Endothelial cell of umbilical vein (primary cell): ENCODE data around the gene LMX1A. TPM values are rescaled to one million over a fixed set of nuclear protein-coding genes. Genes with fewer than 3 reads are reported as not detected.

Experiments
- BruUV-seq: library from RNA; stranded (reverse); fragments of 400-500 nt; replicated peaks from 2 replicates; lab custom pipeline; 2021; lab: Mats Ljungman, UMichigan
- CTCF ChIA-PET: fragments of 300-600, 350-600 bp; sonication (Branson Sonifier 250); formaldehyde crosslinking; loops from one replicate; lab custom pipeline; 2021; ENCODE audit warnings: antibody characterized with exemption, inconsistent platforms; lab: Charles Lee
- POLR2A ChIA-PET: fragments of 300-600, 350-600 bp; sonication (Branson Sonifier 250); formaldehyde crosslinking; loops from one replicate; lab custom pipeline; 2021; ENCODE audit warnings: antibody characterized with exemption, inconsistent platforms; lab: Charles Lee
- DNase-seq: peaks from one replicate; pipeline ENCODE4 v3.0.0-alpha.2; 2011; ENCODE audit warnings: low read depth, low spot score
- FAIRE-seq: peaks from 2 replicates; lab custom pipeline; 2011; peaks lifted over from hg19 to GRCh38; lab: Jason Lieb, UNC
- H2AFZ ChIP-seq: 2 replicates; pipeline ENCODE4 v1.6.0; 2012; ENCODE audit warnings: low read depth, low read length, control low read depth, inconsistent platforms
- H3K27ac ChIP-seq: 2 replicates; pipeline ENCODE4 v1.5.1; 2011; ENCODE audit warnings: low read depth, mild to moderate bottlenecking, control low read depth, low read length, moderate library complexity; ENCODE audit not compliant: insufficient read depth
- H3K27me3 ChIP-seq, 2 experiments: 2 replicates each; pipeline versions ENCODE4 v1.6.0 to v1.6.1; 2011; ENCODE audit warnings: low read length in 2 of 2, mixed read lengths in 1 of 2; ENCODE audit not compliant: control insufficient read depth in 2 of 2, insufficient read depth in 2 of 2
- H3K36me3 ChIP-seq, 2 experiments: 2 replicates in 1 of 2; 3 replicates in 1 of 2; pipeline ENCODE4 v1.5.1; 2011; ENCODE audit warnings: low read length in 2 of 2, mild to moderate bottlenecking in 1 of 2, moderate library complexity in 1 of 2; ENCODE audit not compliant: control insufficient read depth in 2 of 2, insufficient read depth in 2 of 2; ENCODE audit errors: extremely low read depth in 1 of 2
- H3K4me1 ChIP-seq: 3 replicates; pipeline ENCODE4 v1.5.1; 2011; ENCODE audit warnings: mild to moderate bottlenecking, low read length; ENCODE audit not compliant: control insufficient read depth, insufficient read depth; ENCODE audit errors: extremely low read depth
- H3K4me2 ChIP-seq: 2 replicates; pipeline ENCODE4 v1.6.1; 2011; ENCODE audit warnings: low read length, control low read depth, mixed read lengths; ENCODE audit not compliant: insufficient read depth
- H3K4me3 ChIP-seq, 3 experiments: fragments of 200-600 bp in 1 of 3; sonication (generic), shearing (Covaris generic) in 1 of 3; replicated peaks in 1 of 3; 2 replicates each; pipeline ENCODE4 v1.5.1; 2011 to 2016; ENCODE audit warnings: control low read depth in 3 of 3, low read length in 3 of 3, mild to moderate bottlenecking in 2 of 3, inconsistent platforms in 1 of 3, low read depth in 1 of 3, moderate library complexity in 1 of 3; ENCODE audit not compliant: insufficient read depth in 1 of 3
- H3K79me2 ChIP-seq: 2 replicates; pipeline ENCODE4 v1.6.0; 2012; ENCODE audit warnings: low read length, inconsistent platforms; ENCODE audit not compliant: control insufficient read depth, insufficient read depth
- H3K9ac ChIP-seq: replicated peaks from 2 replicates; pipeline ENCODE3; 2011; ENCODE audit warnings: low read length, control low read depth; ENCODE audit not compliant: insufficient read depth; ENCODE audit errors: extremely low read depth
- H3K9me1 ChIP-seq: replicated peaks from 3 replicates; pipeline ENCODE4 v1.6.0; 2011; ENCODE audit warnings: mild to moderate bottlenecking, low read length; ENCODE audit not compliant: control insufficient read depth, insufficient read depth; ENCODE audit errors: extremely low read depth
- H3K9me3 ChIP-seq: replicated peaks from 2 replicates; pipeline ENCODE4 v1.5.1; 2012; ENCODE audit warnings: low read length, inconsistent platforms; ENCODE audit not compliant: control insufficient read depth, insufficient read depth
- H4K20me1 ChIP-seq: replicated peaks from 2 replicates; pipeline ENCODE3; 2011; ENCODE audit warnings: mild to moderate bottlenecking, low read length; ENCODE audit not compliant: control insufficient read depth, insufficient read depth; ENCODE audit errors: extremely low read depth
- CTCF ChIP-seq, 2 donors: IDR thresholded peaks; 1 replicate in 1 of 2; 2 replicates in 1 of 2; pipeline ENCODE4 v1.5.1; 2011; ENCODE audit warnings: low read length in 2 of 2, mild to moderate bottlenecking in 2 of 2, moderate library complexity in 2 of 2, control low read depth in 1 of 2, inconsistent platforms in 1 of 2, low read depth in 1 of 2; ENCODE audit not compliant: insufficient read depth in 1 of 2; ENCODE audit errors: extremely low read depth in 1 of 2
- EZH2 ChIP-seq: IDR thresholded peaks from 2 replicates; pipeline ENCODE4 v1.6.1; 2012; ENCODE audit warnings: borderline replicate concordance, low read depth, mild to moderate bottlenecking, moderate library complexity, low read length, inconsistent platforms; ENCODE audit not compliant: severe bottlenecking
- FOS ChIP-seq: IDR thresholded peaks from 2 replicates; pipeline ENCODE4 v1.6.1; 2011; ENCODE audit warnings: mild to moderate bottlenecking, low read length, moderate library complexity, borderline replicate concordance; ENCODE audit not compliant: insufficient read depth
- GATA2 ChIP-seq: IDR thresholded peaks from 2 replicates; pipeline ENCODE4 v1.7.0; 2011; ENCODE audit warnings: low read depth, mild to moderate bottlenecking, moderate library complexity, mixed read lengths, low read length; ENCODE audit not compliant: insufficient read length, insufficient read depth
- JUN ChIP-seq: IDR thresholded peaks from 2 replicates; pipeline ENCODE4 v1.6.1; 2011; ENCODE audit warnings: borderline replicate concordance, low read depth; ENCODE audit not compliant: insufficient read length, insufficient read depth
- MAX ChIP-seq: IDR thresholded peaks from 2 replicates; pipeline ENCODE4 v1.6.1; 2011; ENCODE audit not compliant: insufficient read depth, insufficient read length
- MYC ChIP-seq: IDR thresholded peaks from one replicate; pipeline ENCODE4 v1.6.1; 2011; ENCODE audit warnings: mild to moderate bottlenecking, low read depth, low read length
- POLR2A ChIP-seq: IDR thresholded peaks from 2 replicates; pipeline ENCODE4 v1.6.1; 2012; ENCODE audit warnings: low read depth, mild to moderate bottlenecking, control low read depth, low read length
- POLR2AphosphoS5 ChIP-seq: IDR thresholded peaks from 2 replicates; pipeline ENCODE4 v1.6.1; 2012; ENCODE audit warnings: low read depth, mild to moderate bottlenecking, control low read depth, low read length, moderate library complexity; ENCODE audit not compliant: insufficient read depth
- dilution Hi-C: fragments of 300-500 bp; cut with MboI; formaldehyde crosslinking; loops from one replicate; pipeline ENCODE4 v1.15.0; 2019; ENCODE audit warnings: low sequenced_read_pairs; ENCODE audit not compliant: extremely low pct_ligation_motif_present
- intact Hi-C: fragments of 100-400 bp; cut with micrococcal nuclease; formaldehyde crosslinking; loops from one replicate; pipeline ENCODE4 v1.10.0; 2022
- polyA plus RNA-seq, 4 experiments: library from polyadenylated mRNA; depleted of rRNA in 3 of 4; stranded (reverse) in 3 of 4; unstranded in 1 of 4; fragments of >200 nt; gene quantifications; 2 replicates each; pipeline versions ENCODE4 v1.2.1 to v1.2.3, GENCODE V29; 2011 to 2012; ENCODE audit warnings: missing spikeins in 1 of 4
- total RNA-seq: library from RNA; stranded (reverse); gene quantifications from 2 replicates; pipeline ENCODE4 v1.2.3, GENCODE V29; 2021

Gene LMX1A
- total and polyA plus RNA-seq, 2 donors (not counting 3 experiments of a cell fraction or from before 2014, with no cell fraction given), result not detected

GRCh38 chr1:165179306-165179705 is 177.2 kb downstream of the LMX1A start:
- H3K36me3 ChIP-seq, result no peaks in the 10 kb centered on the region
- H4K20me1 ChIP-seq, result no peaks in the 10 kb centered on the region
- H3K9me3 ChIP-seq, result no peaks in the 10 kb centered on the region
- no peak overlapping the region for H3K9ac ChIP-seq
- FAIRE-seq, result no peak
- no peaks in the 10 kb centered on the region for H3K79me2 ChIP-seq
- ChIA-PET CTCF (no interaction called here), POLR2A (no interaction called here)
- no peak overlapping the region for H2AFZ ChIP-seq
- no peak for DNase-seq
- dilution Hi-C loops, result no loop called here
- H3K4me2 ChIP-seq, result no peak overlapping the region
- TF ChIP-seq CTCF (IDR thresholded peaks at IDR 0.05; ENCODE audit: extremely low read depth in 1 of 2, insufficient read depth in 1 of 2, low read depth in 1 of 2, low read length in 2 of 2), result no peak
- no peak for TF ChIP-seq MYC
- TF ChIP-seq JUN, result no peak
- no peak for TF ChIP-seq FOS
- no peak for TF ChIP-seq POLR2AphosphoS5
- no peak for TF ChIP-seq POLR2A
- no peak for TF ChIP-seq EZH2
- no peak for TF ChIP-seq MAX
- TF ChIP-seq GATA2, result no peak
- no peaks in the 10 kb centered on the region for H3K4me1 ChIP-seq
- no peak overlapping the region for H3K27ac ChIP-seq
- no TSS peak for BruUV-seq
- H3K9me1 ChIP-seq, result no peaks in the 10 kb centered on the region
- no peak overlapping the region for H3K4me3 ChIP-seq
- intact Hi-C loops, result no loop called here
- no peaks in the 10 kb centered on the region for H3K27me3 ChIP-seq
